HG02840 (cell line): ENCODE data around the gene BIRC2.
"Not testable (repeated sequence)": the region's sequence is repeated elsewhere in the genome, so short reads cannot be mapped to it uniquely, and the experiment has no call there.

Experiments
- ATAC-seq: cut with Tn5 transposase; IDR thresholded peaks from one replicate; pipeline ENCODE4 v1.9.1; 2021; ENCODE audit warnings: mild to moderate bottlenecking, moderate library complexity, moderate number of reproducible peaks; ENCODE audit not compliant: unreplicated experiment, low FRiP score

BIRC2 gene

DNA sequence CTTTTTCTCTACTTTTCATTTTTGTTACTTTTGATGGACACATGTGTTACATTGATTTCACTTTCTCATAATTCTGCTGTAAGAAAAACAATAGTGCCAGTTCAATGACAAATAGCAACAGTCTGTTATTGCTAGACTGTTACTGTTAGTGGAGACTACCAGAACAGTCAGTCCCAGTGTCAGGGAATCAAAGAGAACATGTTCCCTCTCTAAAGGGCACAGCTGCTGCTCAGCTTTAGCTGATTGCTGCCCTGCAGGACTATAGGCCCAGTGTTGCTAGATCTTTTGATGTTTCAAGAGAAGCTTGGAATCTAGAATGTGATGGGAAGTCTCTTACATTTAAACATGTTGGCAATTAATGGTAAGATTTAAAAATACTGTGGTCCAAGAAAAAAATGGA lies 26.3 kb upstream of the BIRC2 start:
- ATAC-seq = no peak

- ATAC-seq = no peak
Observed at GRCh38 chr11:102322560-102322959, 24.5 kb upstream of the BIRC2 start.

GRCh38 chr11:102323542-102324251 lies 23.3 kb upstream of the BIRC2 start:
- no peak for ATAC-seq

DNA sequence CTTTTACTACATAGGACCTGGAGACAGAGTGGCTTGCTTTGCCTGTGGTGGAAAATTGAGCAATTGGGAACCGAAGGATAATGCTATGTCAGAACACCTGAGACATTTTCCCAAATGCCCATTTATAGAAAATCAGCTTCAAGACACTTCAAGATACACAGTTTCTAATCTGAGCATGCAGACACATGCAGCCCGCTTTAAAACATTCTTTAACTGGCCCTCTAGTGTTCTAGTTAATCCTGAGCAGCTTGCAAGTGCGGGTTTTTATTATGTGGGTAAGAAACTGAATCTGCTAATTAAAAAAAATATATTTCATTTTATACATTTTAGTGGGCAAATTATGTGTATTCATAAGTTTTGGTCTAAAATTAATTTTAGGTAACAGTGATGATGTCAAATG lies 21.9 kb upstream of the BIRC2 start:
- no peak for ATAC-seq

- ATAC-seq = no peak
Observed at GRCh38 chr11:102328748-102329147, 18.3 kb upstream of the BIRC2 start.

DNA sequence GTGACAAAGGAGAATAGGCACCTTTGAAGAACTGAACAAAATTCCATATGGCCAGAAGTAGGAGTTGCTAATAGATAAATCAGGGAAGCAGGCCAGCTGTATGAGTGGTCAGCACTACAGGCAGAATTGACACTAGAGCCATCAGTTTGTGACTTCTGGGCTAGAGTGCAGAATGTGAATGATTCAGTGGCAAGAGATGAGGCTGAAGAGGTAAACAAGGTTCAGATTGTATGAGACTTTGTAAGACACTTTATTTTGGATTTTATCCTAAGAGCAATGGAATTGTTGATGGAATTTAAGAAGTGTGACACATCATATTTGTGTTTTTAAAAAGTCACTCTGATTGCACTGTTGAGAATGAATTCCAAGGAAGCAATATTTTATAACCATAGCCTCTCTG lies 16.8 kb upstream of the BIRC2 start:
- no peak for ATAC-seq

- ATAC-seq = no peak
Observed at GRCh38 chr11:102331341-102331740, 15.7 kb upstream of the BIRC2 start.

DNA sequence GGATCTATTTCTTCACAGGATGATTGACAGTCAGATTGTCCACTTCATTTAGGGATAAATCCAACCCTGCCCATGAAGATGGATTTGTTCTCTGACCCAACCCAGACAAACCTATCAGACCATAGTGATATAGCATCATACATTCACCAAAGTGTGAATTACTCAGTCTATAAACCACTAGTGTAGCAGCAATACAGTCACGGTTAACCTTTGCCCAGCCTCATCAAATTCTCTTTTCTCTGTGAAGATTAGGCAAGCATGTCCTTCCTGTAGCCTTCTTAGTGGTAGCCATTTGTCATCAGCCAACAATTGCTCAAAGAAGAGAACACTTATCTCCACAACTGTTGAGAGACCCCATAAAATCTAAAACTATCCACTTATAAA lies 14.4 kb upstream of the BIRC2 start:
- no peak for ATAC-seq

GRCh38 chr11:102338479-102339010 lies 8.5 kb upstream of the BIRC2 start:
- no peak for ATAC-seq

- ATAC-seq = not testable (repeated sequence)
Observed at GRCh38 chr11:102341311-102341710, 5.7 kb upstream of the BIRC2 start.

DNA sequence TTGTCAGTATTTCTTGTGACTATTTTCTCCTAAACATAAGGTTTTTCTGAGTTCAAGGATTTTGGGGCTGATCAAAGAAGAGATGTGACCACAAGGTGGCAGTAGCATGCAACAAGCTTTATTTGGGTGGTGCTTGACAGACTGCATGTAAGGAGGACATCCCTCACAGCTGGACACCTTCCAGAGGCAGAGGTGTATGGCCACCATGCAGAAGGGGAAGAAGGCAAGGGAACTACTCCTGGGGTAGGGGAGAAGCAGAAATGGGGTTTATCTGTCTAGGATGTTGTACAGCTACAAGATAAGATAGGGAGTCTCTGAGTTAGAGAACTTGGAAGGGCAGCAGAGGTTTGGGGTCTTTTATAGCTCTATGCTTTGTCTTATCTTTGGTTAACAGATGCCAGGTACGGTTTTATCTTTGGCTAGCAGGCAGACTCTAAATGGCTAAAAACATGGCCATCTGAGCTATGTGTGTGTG lies 5.1 kb upstream of the BIRC2 start:
- ATAC-seq = no peak

- ATAC-seq = no peak
Observed at GRCh38 chr11:102343809-102344208, 3.2 kb upstream of the BIRC2 start.

- no peak for ATAC-seq
Observed at GRCh38 chr11:102345904-102346303, 1.1 kb upstream of the BIRC2 start.

DNA sequence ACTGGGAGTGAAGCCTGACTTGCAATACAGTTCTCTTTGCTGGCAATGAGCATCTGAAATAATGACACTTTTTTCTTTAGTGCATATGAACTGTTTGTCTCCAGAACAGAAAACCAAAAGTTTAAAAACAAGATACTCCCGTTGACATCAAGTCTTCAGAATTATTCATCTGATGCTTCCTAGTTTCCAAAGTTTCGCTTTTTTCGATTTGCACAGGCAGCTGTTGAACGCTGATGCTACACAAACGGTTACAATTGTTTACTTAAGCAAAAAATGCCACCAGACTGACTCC lies 612 bp upstream of the BIRC2 start:
- ATAC-seq = no peak

DNA sequence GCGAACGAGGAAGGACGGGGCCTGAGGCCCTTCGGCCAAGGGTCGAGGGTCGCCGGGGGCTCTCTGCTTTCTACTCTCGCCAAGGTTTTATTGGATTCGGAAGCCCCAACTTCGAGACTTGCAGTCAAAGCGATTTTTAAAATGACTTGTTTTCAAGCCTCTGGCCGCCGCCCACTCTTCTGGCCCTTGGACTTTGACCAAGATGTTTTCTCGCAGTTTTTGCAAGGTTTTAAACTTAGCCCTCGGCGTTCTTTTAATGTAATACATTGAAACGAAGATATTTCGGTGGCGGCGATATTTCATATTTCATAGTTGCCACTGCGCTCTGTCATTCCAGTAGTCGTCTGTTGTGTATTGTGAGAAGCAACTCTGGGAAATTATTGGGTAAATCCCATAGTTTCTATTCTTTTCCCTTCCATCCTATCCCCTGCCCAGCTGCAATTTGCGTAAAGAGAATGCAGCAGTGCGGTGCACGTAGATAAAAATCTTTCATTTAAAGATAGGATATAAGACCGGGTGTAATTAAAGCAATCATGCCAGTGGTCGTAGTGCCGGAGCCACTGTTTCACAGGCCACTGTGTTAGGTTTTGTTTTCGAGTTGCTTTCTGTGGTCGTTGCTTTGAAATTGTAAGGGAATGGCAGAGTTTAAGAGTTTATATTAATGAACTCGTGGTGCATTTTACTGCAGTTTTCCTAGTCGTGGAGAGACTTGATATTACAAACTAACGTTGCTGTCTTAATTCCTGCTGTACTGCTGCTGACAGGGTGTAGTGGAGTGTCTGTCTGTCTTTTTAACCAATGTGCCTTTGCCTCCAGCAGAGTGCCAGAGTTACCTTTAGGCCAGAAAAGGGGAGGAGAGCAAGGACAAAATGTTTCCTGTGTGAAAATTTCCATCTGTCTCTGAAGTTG lies 702 bp downstream of the BIRC2 start:
- peak; percentile 2 for ATAC-seq

DNA sequence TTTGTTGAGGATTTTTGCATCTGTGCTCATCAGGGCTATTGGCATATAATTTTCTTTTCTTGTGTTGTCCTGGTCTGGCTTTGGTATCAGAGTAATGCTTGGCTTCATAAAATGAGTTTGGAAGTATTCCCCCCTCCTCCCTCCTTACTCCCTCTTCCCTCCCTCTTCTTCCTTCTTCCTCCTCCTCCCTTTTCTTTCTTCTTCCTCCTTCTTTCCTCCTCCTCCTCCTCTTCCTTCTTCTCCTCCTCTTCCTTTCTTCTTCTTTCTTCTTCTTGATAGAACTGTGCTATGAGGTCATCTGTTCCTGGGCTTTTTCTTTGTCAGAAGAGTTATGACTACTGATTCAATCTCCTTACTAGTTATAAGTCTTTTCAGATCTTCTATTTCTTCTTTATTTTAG lies 10.1 kb downstream of the BIRC2 start:
- ATAC-seq = no peak

DNA sequence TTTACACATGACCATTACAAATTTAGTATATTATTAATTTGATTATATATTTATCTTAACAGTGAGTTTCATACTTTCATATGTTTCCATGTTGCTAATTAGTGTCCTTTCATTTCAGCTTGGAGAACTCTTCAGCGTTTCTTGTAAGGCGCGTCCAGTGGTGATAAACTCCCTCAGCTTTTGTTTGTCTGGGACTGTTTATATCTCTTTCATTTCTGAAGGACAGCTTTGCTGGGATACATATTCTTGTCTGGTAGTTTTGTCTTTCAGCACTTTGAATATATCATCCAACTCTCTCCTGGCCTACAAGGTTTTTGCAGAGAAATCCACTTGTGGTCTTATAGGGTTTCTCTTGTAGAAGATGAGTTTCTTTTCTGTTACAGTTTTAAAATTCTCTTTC lies 12.4 kb downstream of the BIRC2 start:
- no peak for ATAC-seq

GRCh38 chr11:102360681-102361080 lies 13.7 kb downstream of the BIRC2 start:
- ATAC-seq = no peak

- ATAC-seq = no peak
Observed at GRCh38 chr11:102361086-102362031, 14.3 kb downstream of the BIRC2 start.

DNA sequence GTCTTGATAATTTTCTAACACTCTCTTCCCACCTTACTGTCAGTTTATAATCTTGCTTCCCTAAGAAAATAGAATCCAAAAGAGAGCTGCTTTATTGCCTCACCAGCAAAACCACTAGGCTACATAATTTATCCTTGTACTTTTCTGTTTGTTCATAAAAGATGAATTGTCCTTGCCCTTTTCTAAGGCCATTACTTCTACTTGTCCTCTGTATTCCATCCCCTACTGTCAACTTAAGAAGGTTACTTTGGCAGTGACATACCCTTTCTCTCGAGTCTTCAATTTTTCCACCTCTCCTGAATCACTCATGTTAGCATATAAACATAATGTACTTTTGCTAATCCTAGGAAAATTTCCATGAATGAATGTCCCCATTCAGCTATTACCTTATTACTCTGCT lies 18.0 kb downstream of the BIRC2 start:
- no peak for ATAC-seq

DNA sequence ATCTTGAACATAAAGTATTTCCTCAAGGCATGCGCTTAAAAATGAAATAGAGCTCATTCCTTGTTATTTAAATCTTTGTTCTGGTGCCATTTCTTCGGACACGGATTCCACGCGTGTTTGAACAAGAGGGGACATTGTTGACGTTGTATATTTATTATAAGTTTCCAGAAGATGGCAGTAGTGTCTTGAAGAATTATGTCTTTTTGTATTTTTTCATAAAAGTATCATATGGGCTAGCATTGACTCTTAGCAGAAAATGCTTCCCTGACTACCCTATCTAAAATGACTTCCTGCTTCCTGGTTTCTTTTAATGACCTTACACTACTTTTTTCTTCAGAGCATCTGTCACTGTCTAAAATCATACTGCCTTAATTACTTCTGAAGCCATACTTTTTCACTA lies 20.4 kb downstream of the BIRC2 start:
- ATAC-seq = no peak
